ENCODE data around the gene IFT122. TPM values are rescaled to one million over a fixed set of nuclear protein-coding genes. Genes with fewer than 3 reads are reported as not detected.

Gene IFT122
- total and polyA plus RNA-seq, 12 donors = 15.7 to 38.4 (median 23.6) TPM

- Histone ChIP-seq H3K4me3 (no peak overlapping the region), H3K27ac (no peak overlapping the region), H3K36me3 (replicated peaks in 1 of 2) (no peaks in the 10 kb centered on the region), H3K9me3 (replicated peaks in 1 of 3) (no peaks in the 10 kb centered on the region), H3K4me1 (replicated peaks in 1 of 2) (peaks cover 0 to 1% of the 10 kb centered on the region in 2 donors), H3K27me3 (no peaks in the 10 kb centered on the region)
- intact Hi-C loops (cut with DNase I) = no loop called here
- WGBS, 4 donors = 80 to 86% (median 82%) methylated on average over 6 of the region's 6 CpGs
- no peak for TF ChIP-seq CTCF (IDR thresholded peaks at IDR 0.05)
- TF ChIP-seq POLR2A (IDR thresholded peaks at IDR 0.05) = no peak
- DNase-seq = peak in 1 of 7 donors; percentile 18
These were observed 17.9 kb upstream of the IFT122 start for GRCh38 chr3:129421988-129422745.

- WGBS, 4 donors = 83 to 100% (median 92%) methylated on average over 1 of the region's 1 CpG
- DNase-seq = no peak
- Histone ChIP-seq H3K27ac (no peak overlapping the region), H3K36me3 (replicated peaks in 1 of 2) (no peaks in the 10 kb centered on the region), H3K27me3 (no peaks in the 10 kb centered on the region), H3K9me3 (replicated peaks in 1 of 3) (no peaks in the 10 kb centered on the region), H3K4me3 (no peak overlapping the region), H3K4me1 (replicated peaks in 1 of 2) (peaks cover 3 to 5% of the 10 kb centered on the region in 2 donors)
- no peak for TF ChIP-seq CTCF (IDR thresholded peaks at IDR 0.05)
- TF ChIP-seq POLR2A (IDR thresholded peaks at IDR 0.05) = no peak
- intact Hi-C loops (cut with DNase I) = no loop called here
These were observed 17.1 kb upstream of the IFT122 start for GRCh38 chr3:129422897-129423296.

GRCh38 chr3:129424185-129424841 lies 15.7 kb upstream of the IFT122 start:
- TF ChIP-seq POLR2A (IDR thresholded peaks at IDR 0.05) = no peak
- TF ChIP-seq CTCF (IDR thresholded peaks at IDR 0.05) = no peak
- peak in 3 of 7 donors; percentile 19 to 49 (median 30) for DNase-seq
- Histone ChIP-seq H3K36me3 (replicated peaks in 1 of 2) (no peaks in the 10 kb centered on the region), H3K27me3 (no peaks in the 10 kb centered on the region), H3K9me3 (replicated peaks in 1 of 3) (no peaks in the 10 kb centered on the region), H3K4me3 (no peak overlapping the region), H3K27ac (no peak overlapping the region), H3K4me1 (replicated peaks in 1 of 2) (peaks cover 7 to 16% of the 10 kb centered on the region in 2 donors)
- 79 to 90% (median 87%) methylated on average over 4 of the region's 4 CpGs for WGBS, 4 donors
- intact Hi-C loops (cut with DNase I) = no loop called here

GRCh38 chr3:129425213-129425612 lies 14.8 kb upstream of the IFT122 start:
- Histone ChIP-seq H3K9me3 (replicated peaks in 1 of 3) (no peaks in the 10 kb centered on the region), H3K36me3 (replicated peaks in 1 of 2) (peaks cover 0 to 3% of the 10 kb centered on the region in 2 donors), H3K4me1 (replicated peaks in 1 of 2) (peaks cover 7 to 16% of the 10 kb centered on the region in 2 donors), H3K4me3 (no peak overlapping the region), H3K27ac (no peak overlapping the region), H3K27me3 (no peaks in the 10 kb centered on the region)
- 73 to 87% (median 85%) methylated on average over 3 of the region's 3 CpGs for WGBS, 4 donors
- DNase-seq = no peak
- TF ChIP-seq POLR2A (IDR thresholded peaks at IDR 0.05) (no peak), CTCF (IDR thresholded peaks at IDR 0.05) (no peak)
- intact Hi-C loops (cut with DNase I) = no loop called here
